Activated CD4-positive, alpha-beta memory T cell treated with anti-CD3 and anti-CD28 coated beads for 36 hours (primary cell): ENCODE results near the gene MAP2K4. TPM values are rescaled to one million over a fixed set of nuclear protein-coding genes. Genes with fewer than 3 reads are reported as not detected.
"Not testable (repeated sequence)": the region's sequence is repeated elsewhere in the genome, so short reads cannot be mapped to it uniquely, and the experiment has no call there.

ENCODE experiments used
- CTCF ChIA-PET: fragments of 350-600 bp; sonication (Branson Sonifier 250); formaldehyde crosslinking; loops from one replicate; lab custom pipeline; 2021; ENCODE audit warnings: antibody characterized with exemption, inconsistent platforms; lab: Charles Lee
- POLR2A ChIA-PET: fragments of 350-600 bp; sonication (Branson Sonifier 250); formaldehyde crosslinking; loops from one replicate; lab custom pipeline; 2021; ENCODE audit warnings: antibody characterized with exemption; lab: Charles Lee
- DNase-seq: peaks from one replicate; pipeline ENCODE4 v3.0.0-alpha.2; 2020
- H3K27ac Mint-ChIP-seq: one replicate; pipeline ENCODE4 v1.8.0; 2021; ENCODE audit warnings: mixed read lengths
- H3K27me3 Mint-ChIP-seq: one replicate; pipeline ENCODE4 v1.8.0; 2021; ENCODE audit warnings: mixed read lengths
- H3K36me3 Mint-ChIP-seq: one replicate; pipeline ENCODE4 v1.8.0; 2021; ENCODE audit warnings: mixed read lengths
- H3K4me1 Mint-ChIP-seq: one replicate; pipeline ENCODE4 v1.8.0; 2021; ENCODE audit warnings: low read depth, mixed read lengths
- H3K4me3 Mint-ChIP-seq: one replicate; pipeline ENCODE4 v1.8.0; 2021; ENCODE audit warnings: mild to moderate bottlenecking, mixed read lengths
- H3K9me3 Mint-ChIP-seq: one replicate; pipeline ENCODE4 v1.8.0; 2021; ENCODE audit warnings: mixed read lengths
- intact Hi-C: fragments of 100-400 bp; cut with micrococcal nuclease; formaldehyde crosslinking; loops from one replicate; pipeline ENCODE4 v1.15.1; 2023
- total RNA-seq, 2 experiments: library from RNA; stranded (reverse); gene quantifications; one replicate each; pipeline ENCODE4 v1.2.3, GENCODE V29; 2021

The MAP2K4 gene
- total RNA-seq, 2 experiments from 2014 or later, result 22.0 to 27.2 TPM

DNA sequence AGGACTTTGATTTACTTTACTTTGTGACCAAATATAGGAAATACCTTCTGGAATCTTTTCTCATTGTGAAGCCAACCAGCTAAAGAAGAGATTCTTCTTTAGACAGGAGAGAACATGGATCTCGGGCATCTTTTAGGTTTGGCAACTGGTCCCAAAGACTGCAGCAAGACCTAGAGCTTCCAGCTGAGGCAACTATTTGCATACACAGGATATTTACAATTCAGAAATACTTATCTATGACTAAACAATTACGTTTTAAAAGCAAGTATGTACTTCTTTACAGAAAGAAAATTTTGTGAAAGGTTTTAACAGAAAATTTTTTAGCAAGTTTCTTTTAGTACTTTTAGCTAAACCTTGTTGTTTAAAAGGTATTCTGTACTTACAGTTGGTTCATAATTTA is 106.5 kb downstream of the MAP2K4 start:
- ChIA-PET POLR2A (no interaction called here), CTCF (no interaction called here)
- peaks cover 60% of the 10 kb centered on the region for H3K36me3 Mint-ChIP-seq

DNA sequence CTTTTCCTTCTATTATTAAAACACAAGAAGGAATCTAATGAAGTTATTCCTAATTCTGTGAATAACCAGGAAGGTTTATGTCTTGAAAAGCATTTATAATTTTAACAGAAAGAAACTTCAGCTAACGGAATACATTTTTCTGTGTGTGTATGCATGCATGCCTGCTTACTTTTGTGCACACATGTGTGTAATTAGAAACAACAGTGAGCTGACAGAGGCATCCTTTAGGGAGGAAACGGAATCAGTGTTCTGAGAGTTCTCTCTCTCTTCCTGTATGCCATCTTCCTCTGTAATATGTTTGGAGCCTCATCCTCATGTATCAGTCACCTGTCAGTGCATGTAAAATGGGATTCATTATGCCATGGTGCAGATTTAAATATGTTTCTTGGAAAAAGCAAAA is 107.0 kb downstream of the MAP2K4 start:
- Mint-ChIP-seq H3K36me3 (peaks cover 65% of the 10 kb centered on the region), H3K9me3 (no peaks in the 10 kb centered on the region), H3K27me3 (no peaks in the 10 kb centered on the region), H3K4me1 (no peaks in the 10 kb centered on the region), H3K27ac (no peak overlapping the region), H3K4me3 (no peak overlapping the region)
- intact Hi-C loops, result no loop called here
- ChIA-PET POLR2A (no interaction called here), CTCF (no interaction called here)
- no peak for DNase-seq

More for the DNA sequence above, 106.5 kb downstream of the MAP2K4 start:
- H3K9me3 Mint-ChIP-seq, result no peaks in the 10 kb centered on the region
- no peaks in the 10 kb centered on the region for H3K27me3 Mint-ChIP-seq
- intact Hi-C loops, result no loop called here
- no peak for DNase-seq
- no peak overlapping the region for H3K27ac Mint-ChIP-seq
- H3K4me3 Mint-ChIP-seq, result no peak overlapping the region
- H3K4me1 Mint-ChIP-seq, result no peaks in the 10 kb centered on the region

DNA sequence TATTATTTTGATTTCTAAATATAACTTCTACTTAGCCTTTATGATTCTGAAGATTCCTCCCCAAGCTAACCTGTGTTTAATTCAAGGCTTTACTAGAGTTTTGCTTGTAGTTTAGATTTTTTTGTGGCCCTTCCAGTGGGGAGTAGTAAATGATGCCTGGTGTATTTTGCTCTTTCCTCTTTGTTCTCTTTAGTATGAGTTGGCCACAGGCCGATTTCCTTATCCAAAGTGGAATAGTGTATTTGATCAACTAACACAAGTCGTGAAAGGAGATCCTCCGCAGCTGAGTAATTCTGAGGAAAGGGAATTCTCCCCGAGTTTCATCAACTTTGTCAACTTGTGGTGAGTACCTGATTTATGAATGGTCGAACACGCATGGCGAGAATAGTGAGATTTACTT is 108.3 kb downstream of the MAP2K4 start:
- no peaks in the 10 kb centered on the region for H3K4me1 Mint-ChIP-seq
- ChIA-PET CTCF (no interaction called here), POLR2A (no interaction called here)
- intact Hi-C loops, result no loop called here
- H3K9me3 Mint-ChIP-seq, result no peaks in the 10 kb centered on the region
- H3K36me3 Mint-ChIP-seq, result peaks cover 60% of the 10 kb centered on the region
- H3K4me3 Mint-ChIP-seq, result no peak overlapping the region
- DNase-seq, result no peak
- no peaks in the 10 kb centered on the region for H3K27me3 Mint-ChIP-seq
- no peak overlapping the region for H3K27ac Mint-ChIP-seq

DNA sequence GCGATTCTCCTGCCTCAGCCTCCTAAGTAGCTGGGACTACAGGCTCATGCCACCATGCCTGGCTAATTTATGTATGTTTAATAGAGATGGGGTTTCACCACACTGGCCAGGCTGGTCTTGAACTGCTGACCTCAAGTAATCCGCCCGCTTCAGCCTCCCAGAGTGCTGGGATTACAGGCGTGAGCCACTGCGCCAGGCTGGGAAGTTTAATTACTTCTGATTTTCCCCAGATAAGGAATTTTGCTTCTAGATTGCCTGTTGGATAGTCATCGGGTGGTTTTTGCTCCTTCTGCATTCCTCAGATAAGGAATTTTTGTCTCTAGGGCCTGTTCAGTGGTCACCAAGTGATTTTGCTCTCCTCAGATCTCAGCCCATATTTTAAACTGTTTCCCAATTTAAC is 112.5 kb downstream of the MAP2K4 start:
- CTCF ChIA-PET, result no interaction called here
- intact Hi-C loops, result no loop called here
- H3K27ac Mint-ChIP-seq, result no peak overlapping the region

DNA sequence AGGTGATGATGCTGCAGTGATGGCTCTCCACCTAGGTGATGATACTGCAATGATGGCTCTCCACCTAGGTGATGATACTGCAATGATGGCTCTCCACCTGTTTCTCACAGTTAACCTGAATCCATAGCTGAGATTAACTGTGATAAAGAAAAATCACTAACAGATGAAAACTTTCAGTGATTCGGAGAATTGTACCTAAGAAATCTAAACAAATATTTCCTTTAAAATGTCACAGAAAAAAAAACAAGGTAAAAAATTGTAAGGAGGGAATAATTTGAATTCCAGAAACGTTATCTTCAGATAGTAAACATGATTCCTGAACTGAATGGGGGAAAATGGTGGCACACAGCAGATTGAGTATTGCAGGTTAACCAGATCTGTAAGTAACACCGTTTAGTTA is 113.4 kb downstream of the MAP2K4 start:
- DNase-seq, result no peak
- Mint-ChIP-seq H3K4me1 (no peaks in the 10 kb centered on the region), H3K36me3 (peaks cover 62% of the 10 kb centered on the region), H3K27me3 (no peaks in the 10 kb centered on the region), H3K9me3 (peaks cover 13% of the 10 kb centered on the region), H3K27ac (no peak overlapping the region), H3K4me3 (no peak overlapping the region)
- CTCF ChIA-PET, result no interaction called here
- intact Hi-C loops, result no loop called here
- POLR2A ChIA-PET, result no interaction called here

More for the DNA sequence above, 112.5 kb downstream of the MAP2K4 start:
- H3K4me3 Mint-ChIP-seq, result no peak overlapping the region
- peaks cover 64% of the 10 kb centered on the region for H3K36me3 Mint-ChIP-seq
- DNase-seq, result no peak
- no peaks in the 10 kb centered on the region for H3K27me3 Mint-ChIP-seq
- peaks cover 13% of the 10 kb centered on the region for H3K9me3 Mint-ChIP-seq
- POLR2A ChIA-PET, result no interaction called here
- H3K4me1 Mint-ChIP-seq, result no peaks in the 10 kb centered on the region

DNA sequence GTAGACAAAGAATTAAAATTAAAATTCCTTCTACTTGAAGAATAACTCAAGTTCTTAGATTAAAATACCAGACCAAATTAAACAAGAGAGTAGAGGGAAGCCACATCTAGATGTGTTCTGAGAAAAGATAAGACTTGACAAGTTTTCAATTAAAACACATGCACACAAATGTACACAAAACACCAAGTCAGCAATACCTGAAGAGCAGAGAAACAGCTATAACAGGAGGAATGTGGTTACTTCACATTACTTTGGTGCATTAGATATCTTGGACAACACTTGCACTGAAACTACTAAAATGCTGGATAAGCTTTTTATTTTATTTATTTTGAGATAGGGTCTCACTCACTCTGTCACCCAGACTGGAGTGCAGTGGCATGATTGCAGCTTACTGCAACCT is 113.9 kb downstream of the MAP2K4 start:
- no peaks in the 10 kb centered on the region for H3K27me3 Mint-ChIP-seq
- peaks cover 58% of the 10 kb centered on the region for H3K36me3 Mint-ChIP-seq
- DNase-seq, result no peak
- peaks cover 13% of the 10 kb centered on the region for H3K9me3 Mint-ChIP-seq
- ChIA-PET CTCF (no interaction called here), POLR2A (no interaction called here)
- no peak overlapping the region for H3K4me3 Mint-ChIP-seq
- no peak overlapping the region for H3K27ac Mint-ChIP-seq
- intact Hi-C loops, result no loop called here
- no peaks in the 10 kb centered on the region for H3K4me1 Mint-ChIP-seq

DNA sequence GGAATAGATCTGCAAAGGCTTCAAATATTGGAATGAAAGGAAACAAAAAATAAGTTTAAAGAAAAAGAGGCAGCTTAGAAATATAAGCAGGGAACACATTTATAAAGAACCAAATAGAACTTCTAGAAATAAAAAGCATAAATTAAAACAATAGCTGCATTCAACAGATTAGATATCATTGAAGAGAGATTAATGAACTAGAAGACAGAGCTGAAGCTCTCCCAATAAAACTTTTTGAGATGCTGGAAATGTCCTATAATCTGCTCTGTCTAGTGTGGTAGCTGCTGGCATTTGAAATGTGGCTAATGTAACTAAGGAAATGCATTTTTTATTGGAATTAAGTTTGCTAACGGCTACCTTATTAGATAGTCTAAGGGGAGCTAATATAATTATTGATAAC is 115.6 kb downstream of the MAP2K4 start:
- no peaks in the 10 kb centered on the region for H3K4me1 Mint-ChIP-seq
- POLR2A ChIA-PET, result no interaction called here
- no peaks in the 10 kb centered on the region for H3K27me3 Mint-ChIP-seq
- peaks cover 68% of the 10 kb centered on the region for H3K36me3 Mint-ChIP-seq
- CTCF ChIA-PET, result no interaction called here
- no peak overlapping the region for H3K27ac Mint-ChIP-seq
- DNase-seq, result no peak
- intact Hi-C loops, result no loop called here
- H3K4me3 Mint-ChIP-seq, result no peak overlapping the region
- peaks cover 13% of the 10 kb centered on the region for H3K9me3 Mint-ChIP-seq

DNA sequence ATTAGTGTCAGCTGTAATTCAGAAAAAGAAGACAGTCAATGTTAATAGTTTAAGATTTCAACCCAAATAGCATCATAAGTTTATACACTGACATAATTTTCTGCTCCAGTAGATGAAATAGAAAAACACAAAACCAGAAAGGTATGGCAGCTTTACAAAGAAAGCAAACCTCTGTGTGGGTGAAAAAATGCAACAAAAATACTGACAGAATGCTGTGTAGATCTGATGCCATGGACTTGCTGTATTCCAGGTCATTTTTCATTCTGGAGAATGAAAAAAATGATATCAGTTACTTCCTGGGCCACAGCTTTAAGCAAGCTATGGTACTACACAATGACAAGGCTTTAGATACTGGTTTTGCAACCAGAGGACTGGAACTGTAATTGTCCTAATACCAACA is 116.0 kb downstream of the MAP2K4 start:
- H3K9me3 Mint-ChIP-seq, result peaks cover 13% of the 10 kb centered on the region
- ChIA-PET CTCF (no interaction called here), POLR2A (no interaction called here)
- no peak for DNase-seq
- no peak overlapping the region for H3K27ac Mint-ChIP-seq
- H3K27me3 Mint-ChIP-seq, result no peaks in the 10 kb centered on the region
- H3K36me3 Mint-ChIP-seq, result peaks cover 69% of the 10 kb centered on the region
- intact Hi-C loops, result no loop called here
- H3K4me1 Mint-ChIP-seq, result no peaks in the 10 kb centered on the region
- H3K4me3 Mint-ChIP-seq, result no peak overlapping the region

DNA sequence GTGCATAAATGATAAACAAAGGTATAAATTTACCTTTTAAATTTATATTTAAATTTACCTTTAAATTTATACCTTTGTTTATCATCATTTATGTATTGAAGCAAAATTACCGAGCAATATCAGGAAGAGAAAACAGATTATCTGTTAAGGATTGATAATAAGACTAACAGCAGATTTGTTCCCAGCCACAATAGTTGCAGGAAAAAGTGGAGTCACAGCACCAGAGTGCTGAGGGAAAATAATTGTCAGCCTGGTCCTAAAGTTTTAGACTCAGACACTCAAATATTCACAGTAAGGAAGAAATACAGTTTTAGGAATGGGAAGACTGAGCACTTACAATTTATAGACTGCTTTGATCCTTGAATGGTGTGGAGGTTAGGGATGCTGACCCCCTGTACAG is 117.2 kb downstream of the MAP2K4 start:
- CTCF ChIA-PET, result no interaction called here
- no peaks in the 10 kb centered on the region for H3K4me1 Mint-ChIP-seq
- POLR2A ChIA-PET, result no interaction called here
- no peak for DNase-seq
- no peak overlapping the region for H3K27ac Mint-ChIP-seq
- H3K36me3 Mint-ChIP-seq, result peaks cover 76% of the 10 kb centered on the region
- H3K27me3 Mint-ChIP-seq, result no peaks in the 10 kb centered on the region
- peaks cover 13% of the 10 kb centered on the region for H3K9me3 Mint-ChIP-seq
- intact Hi-C loops, result no loop called here
- no peak overlapping the region for H3K4me3 Mint-ChIP-seq

DNA sequence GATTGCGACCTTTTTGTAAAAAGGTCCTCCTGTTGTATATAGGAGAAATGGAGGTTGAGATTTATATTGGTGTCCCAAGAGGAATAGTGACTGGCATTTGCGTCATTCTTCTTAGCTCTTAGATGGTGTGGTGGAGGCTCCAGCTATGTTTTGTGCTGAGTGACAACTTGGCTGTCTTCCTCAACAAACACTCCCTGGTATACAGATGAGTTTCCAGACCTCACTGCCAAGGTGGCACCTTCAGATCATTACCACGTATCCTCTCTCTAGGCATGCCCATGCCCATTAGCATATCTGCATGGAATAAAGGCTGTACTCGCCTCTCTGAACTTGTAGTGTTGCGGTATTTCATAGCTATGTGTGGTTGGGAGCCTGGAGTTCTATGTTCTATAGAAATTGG is 120.0 kb downstream of the MAP2K4 start:
- H3K4me3 Mint-ChIP-seq, result no peak overlapping the region
- POLR2A ChIA-PET, result no interaction called here
- H3K36me3 Mint-ChIP-seq, result peaks cover 80% of the 10 kb centered on the region
- no peaks in the 10 kb centered on the region for H3K4me1 Mint-ChIP-seq
- peaks cover 21% of the 10 kb centered on the region for H3K9me3 Mint-ChIP-seq
- CTCF ChIA-PET, result no interaction called here
- no peak for DNase-seq
- H3K27me3 Mint-ChIP-seq, result no peaks in the 10 kb centered on the region
- intact Hi-C loops, result no loop called here
- H3K27ac Mint-ChIP-seq, result no peak overlapping the region

DNA sequence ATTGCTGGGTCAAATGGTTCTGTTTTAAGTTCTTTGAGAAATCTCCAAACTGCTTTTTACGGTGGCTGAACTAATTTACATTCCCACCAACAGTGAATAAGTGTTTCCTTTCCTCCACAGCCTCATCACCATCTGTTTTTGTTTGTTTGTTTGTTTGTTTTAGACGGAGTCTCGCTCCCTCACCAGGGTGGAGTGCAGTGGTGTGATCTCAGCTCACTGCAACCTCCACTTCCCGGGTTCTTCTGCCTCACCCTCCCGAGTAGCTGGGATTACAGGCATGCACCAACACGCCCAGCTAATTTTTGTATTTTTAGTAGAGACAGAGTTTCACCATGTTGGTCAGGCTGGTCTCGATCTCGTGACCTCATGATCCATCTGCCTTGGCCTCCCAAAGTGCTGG is 141.5 kb downstream of the MAP2K4 start:
- H3K9me3 Mint-ChIP-seq, result peaks cover 14% of the 10 kb centered on the region
- CTCF ChIA-PET, H3K4me3 Mint-ChIP-seq, H3K27ac Mint-ChIP-seq, H3K36me3 Mint-ChIP-seq, DNase-seq, H3K27me3 Mint-ChIP-seq, H3K4me1 Mint-ChIP-seq, intact Hi-C loops, POLR2A ChIA-PET: not testable (repeated sequence)

DNA sequence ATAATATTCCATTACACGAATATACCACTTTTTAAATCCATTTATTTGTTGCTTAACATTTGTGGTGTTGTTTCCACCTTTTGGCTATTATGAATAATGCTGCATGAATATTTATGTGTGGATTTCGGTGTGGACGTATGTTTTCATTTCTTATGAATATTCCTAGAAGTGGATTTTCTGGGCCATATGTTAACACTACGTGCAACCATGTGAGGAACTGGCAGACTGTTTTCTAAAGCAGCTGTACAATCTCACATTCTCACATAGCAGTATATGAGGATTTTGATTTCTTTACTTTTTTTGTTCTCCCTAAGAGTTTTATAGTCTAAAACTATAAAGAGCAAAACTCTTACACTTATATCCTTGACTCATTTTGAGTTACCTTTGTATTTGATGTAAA is 143.4 kb downstream of the MAP2K4 start:
- Mint-ChIP-seq H3K9me3 (peaks cover 5% of the 10 kb centered on the region), H3K36me3 (no peaks in the 10 kb centered on the region), H3K27me3 (peaks cover 3% of the 10 kb centered on the region), H3K4me1 (no peaks in the 10 kb centered on the region), H3K4me3 (no peak overlapping the region), H3K27ac (no peak overlapping the region)
- POLR2A ChIA-PET, result no interaction called here
- CTCF ChIA-PET, result no interaction called here
- intact Hi-C loops, result no loop called here
- DNase-seq, result no peak

DNA sequence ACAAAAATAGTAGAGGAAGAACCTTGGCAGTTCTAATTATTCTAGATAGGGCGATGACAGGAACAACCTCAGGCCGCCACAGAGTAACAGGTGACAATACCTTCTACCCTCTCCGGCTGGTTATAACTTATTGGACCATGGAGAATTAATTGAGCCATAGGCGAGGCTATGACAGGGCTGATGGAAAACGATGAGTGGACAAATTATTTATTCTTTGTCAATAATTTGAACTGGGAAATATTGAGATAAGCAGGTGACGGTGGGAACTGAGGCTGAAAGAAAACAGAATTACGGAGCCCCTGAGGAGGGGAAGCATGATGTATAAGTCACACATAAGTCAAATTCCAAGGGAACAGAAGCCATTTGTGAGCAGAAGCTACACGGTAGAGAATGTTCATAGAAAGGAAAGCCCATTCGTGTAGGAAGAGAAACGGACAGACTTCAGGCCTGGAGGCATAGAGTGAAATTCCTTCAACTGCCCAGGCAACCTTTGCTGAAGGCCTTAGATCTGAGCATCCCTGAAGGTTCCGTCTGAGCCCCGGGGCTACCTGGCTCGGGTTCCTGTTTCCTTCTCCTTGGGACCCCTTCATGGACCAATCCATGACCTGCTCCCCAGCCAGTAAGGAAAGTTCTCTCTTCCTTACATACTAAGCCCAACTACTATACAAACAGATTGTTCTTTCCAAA is 158.1 kb downstream of the MAP2K4 start:
- Mint-ChIP-seq H3K4me1 (no peaks in the 10 kb centered on the region), H3K27ac (no peak overlapping the region), H3K36me3 (no peaks in the 10 kb centered on the region), H3K27me3 (peaks cover 3% of the 10 kb centered on the region), H3K9me3 (no peaks in the 10 kb centered on the region), H3K4me3 (no peak overlapping the region)
- ChIA-PET CTCF (no interaction called here), POLR2A (no interaction called here)
- intact Hi-C loops, result no loop called here
- DNase-seq, result no peak
